Activated CD8-positive, alpha-beta memory T cell treated with anti-CD3 and anti-CD28 coated beads for 1 hour (primary cell): ENCODE data around the gene FAM20C.
"Not testable (repeated sequence)": the region's sequence is repeated elsewhere in the genome, so short reads cannot be mapped to it uniquely, and the experiment has no call there.

Experiments
- DNase-seq, 2 donors: peaks; one replicate each; pipeline ENCODE4 v3.0.0-alpha.2; 2020; ENCODE audit warnings: low read depth in 1 of 2; ENCODE audit errors: extremely low read depth in 1 of 2

Gene FAM20C

GRCh38 chr7:288671-289101 is 96.3 kb downstream of the FAM20C start:
- DNase-seq: no peak

GRCh38 chr7:289209-289755 is 96.9 kb downstream of the FAM20C start:
- DNase-seq: no peak

- no peak for DNase-seq
Observed at GRCh38 chr7:289756-290553, 97.6 kb downstream of the FAM20C start, which contains the start of gene FOXL3. Gene FOXL3 (plus strand): TSS chr7:290170. CDS start chr7:290170, 0 bp downstream.

GRCh38 chr7:290554-291372 is 98.4 kb downstream of the FAM20C start:
- DNase-seq: no peak

GRCh38 chr7:291373-292092 is 99.2 kb downstream of the FAM20C start:
- no peak for DNase-seq

GRCh38 chr7:292226-292625 is 99.9 kb downstream of the FAM20C start:
- DNase-seq: no peak

- DNase-seq: no peak
Observed at GRCh38 chr7:292826-293225, 100.5 kb downstream of the FAM20C start.

- DNase-seq: no peak
Observed at GRCh38 chr7:293681-294439, 101.5 kb downstream of the FAM20C start.

- DNase-seq: no peak
Observed at GRCh38 chr7:294440-295154, 102.2 kb downstream of the FAM20C start.

- no peak for DNase-seq
Observed at GRCh38 chr7:295155-296154, 103.1 kb downstream of the FAM20C start.

GRCh38 chr7:296373-296945 is 104.1 kb downstream of the FAM20C start:
- no peak for DNase-seq

- not testable (repeated sequence) for DNase-seq
Observed at GRCh38 chr7:297141-297540, 104.8 kb downstream of the FAM20C start.

- DNase-seq: no peak
Observed at GRCh38 chr7:297611-298374, 105.4 kb downstream of the FAM20C start.

- DNase-seq: no peak
Observed at GRCh38 chr7:298375-298702, 106.0 kb downstream of the FAM20C start.

GRCh38 chr7:298743-299142 is 106.4 kb downstream of the FAM20C start:
- DNase-seq: no peak

GRCh38 chr7:299169-299568 is 106.8 kb downstream of the FAM20C start:
- no peak for DNase-seq

GRCh38 chr7:299628-300027 is 107.3 kb downstream of the FAM20C start:
- no peak for DNase-seq
